ENCODE results near the gene MYOM1. TPM values are rescaled to one million over a fixed set of nuclear protein-coding genes. Genes with fewer than 3 reads are reported as not detected.
"Not testable (repeated sequence)": the region's sequence is repeated elsewhere in the genome, so short reads cannot be mapped to it uniquely, and the experiment has no call there.

MYOM1 gene
- total RNA-seq, 1 donor from 2014 or later, result 42.6 TPM

DNA sequence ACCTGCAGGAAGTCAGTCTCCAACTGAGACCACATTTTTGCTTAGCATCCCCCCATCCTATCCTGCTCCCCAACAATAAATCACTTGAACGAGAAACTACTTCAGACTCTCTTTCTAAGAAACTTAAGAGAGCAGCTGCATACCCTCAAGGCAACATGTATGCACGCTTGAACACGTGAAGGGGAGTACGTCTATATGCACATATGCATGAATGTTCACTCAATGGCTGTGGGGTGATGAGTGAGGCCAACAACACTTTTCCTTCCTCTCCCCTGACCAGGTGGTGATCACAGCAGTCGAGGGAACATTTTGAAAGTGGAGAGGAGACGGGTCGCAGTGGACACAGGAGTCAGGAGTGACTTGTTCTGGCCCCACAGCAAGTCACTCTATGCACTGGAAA lies 127.0 kb downstream of the MYOM1 start:
- DNase-seq (ENCODE audit: low spot score), result no peak

DNA sequence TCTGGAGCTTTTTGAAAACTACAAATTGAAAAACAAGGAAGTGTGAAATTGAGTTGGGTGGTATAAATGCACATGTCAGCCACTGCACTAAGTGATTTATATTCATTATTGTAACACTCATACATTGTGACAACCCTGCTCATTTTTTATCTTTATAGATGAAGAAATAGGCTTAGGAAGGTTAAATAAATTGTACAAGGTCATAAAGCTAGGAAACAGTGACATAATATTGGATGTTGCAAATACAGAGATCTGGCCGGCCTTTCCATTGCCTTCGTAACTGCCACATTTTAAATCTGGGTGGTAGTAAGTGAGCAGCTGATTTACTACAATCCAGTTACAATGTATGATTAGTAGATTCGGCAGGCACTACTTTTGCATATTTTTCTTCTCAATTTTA lies 130.2 kb downstream of the MYOM1 start:
- peak; percentile 71 for DNase-seq (ENCODE audit: low spot score)

- no peak for DNase-seq (ENCODE audit: low spot score)
These were observed 131.3 kb downstream of the MYOM1 start for GRCh38 chr18:3088449-3088848.

DNA sequence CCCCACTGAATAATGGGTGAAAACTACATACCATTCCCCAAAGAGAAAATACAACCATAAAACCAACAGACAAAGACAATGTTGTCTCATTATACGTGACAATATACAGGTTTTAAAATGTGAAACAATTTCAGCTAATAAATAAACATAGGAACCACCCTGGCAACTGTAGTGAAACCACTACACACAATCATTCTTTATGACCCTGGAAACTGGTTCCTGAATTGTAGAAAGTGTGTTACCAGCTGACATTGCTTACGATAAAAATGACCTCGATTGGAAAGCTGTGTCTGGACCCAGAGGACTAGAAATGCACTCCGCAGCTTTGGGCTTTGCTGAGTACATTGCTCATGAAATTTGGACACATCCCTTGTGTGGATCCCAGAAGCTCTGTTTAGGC lies 132.9 kb downstream of the MYOM1 start:
- DNase-seq (ENCODE audit: low spot score), result no peak

DNA sequence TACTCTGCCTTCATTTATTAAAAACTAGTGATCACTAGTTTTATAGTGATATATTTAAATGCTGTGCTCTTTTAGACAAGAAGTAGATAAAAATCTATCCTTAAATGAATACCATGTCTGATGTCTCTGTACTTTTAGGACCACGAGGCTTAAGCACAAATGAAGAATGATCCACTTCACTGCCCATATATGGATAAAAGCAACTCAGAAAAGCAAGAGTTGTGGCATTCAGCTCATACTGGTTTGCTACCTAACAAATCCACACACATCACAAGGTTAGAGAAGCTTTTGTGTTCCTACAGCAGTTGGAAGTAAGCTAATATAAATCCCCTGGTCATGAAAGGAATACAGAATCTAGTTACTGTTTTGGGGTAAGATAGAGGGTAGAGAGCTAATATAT lies 134.2 kb downstream of the MYOM1 start:
- DNase-seq (ENCODE audit: low spot score), result peak; percentile 76

DNA sequence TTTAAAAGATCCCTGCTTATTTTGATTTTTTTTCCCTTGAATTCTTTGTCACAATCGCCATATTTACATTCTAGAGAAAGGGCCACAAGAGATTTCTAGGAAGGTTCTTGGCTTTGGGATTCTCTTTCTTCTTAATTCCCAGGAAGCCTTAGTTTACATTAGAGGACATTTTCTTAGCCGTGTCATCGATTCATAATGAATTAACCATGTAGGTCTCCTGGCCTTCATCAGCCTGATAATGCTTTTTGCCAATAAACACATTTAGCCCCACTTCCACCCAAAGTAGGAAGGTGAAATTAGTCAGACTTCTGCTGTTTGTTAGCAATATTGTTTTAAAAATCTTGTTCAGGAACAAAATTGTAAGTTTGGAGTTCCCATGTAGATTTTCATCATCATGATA lies 135.6 kb downstream of the MYOM1 start:
- no peak for DNase-seq (ENCODE audit: low spot score)

GRCh38 chr18:3083766-3084165 lies 136.0 kb downstream of the MYOM1 start:
- no peak for DNase-seq (ENCODE audit: low spot score)

DNA sequence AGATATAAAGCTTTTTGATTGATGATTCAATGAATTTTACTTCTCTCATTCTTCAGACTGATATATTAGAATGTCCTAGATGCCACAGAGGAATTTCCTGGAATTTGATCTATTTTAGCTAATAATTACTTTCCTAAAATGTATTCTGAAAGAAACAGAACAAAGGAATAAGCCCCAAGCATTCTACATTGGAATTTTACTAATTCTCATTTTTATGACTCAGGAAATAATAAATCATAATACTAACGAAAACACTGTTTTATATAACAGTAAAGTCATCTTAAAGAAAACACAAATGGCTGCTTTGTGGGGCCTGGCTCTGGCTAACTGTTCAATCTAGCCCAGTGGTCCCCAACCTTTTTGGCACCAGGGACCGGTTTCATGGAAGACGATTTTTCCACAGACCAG lies 138.2 kb downstream of the MYOM1 start:
- no peak for DNase-seq (ENCODE audit: low spot score)

DNA sequence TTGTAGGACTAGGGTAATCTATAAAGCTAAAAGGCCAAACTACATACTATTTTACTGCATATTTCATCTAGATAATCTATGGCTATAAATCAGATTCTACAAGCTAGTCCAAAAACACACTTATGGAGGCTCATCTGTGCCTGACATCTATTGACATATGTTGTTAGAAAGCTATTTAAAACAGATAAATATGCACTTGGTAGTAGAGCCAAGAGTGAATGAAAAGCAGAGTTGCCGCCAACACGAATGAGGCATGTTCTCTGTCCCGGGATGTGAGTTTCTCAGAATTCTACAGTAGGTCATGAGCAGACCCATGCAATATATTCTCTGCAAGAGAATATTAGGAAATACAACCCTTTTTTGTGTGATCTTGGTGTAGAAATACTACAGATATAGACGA lies 140.1 kb downstream of the MYOM1 start:
- no peak for DNase-seq (ENCODE audit: low spot score)

- DNase-seq (ENCODE audit: low spot score), result no peak
These were observed 144.3 kb downstream of the MYOM1 start for GRCh38 chr18:3075491-3075890.

DNA sequence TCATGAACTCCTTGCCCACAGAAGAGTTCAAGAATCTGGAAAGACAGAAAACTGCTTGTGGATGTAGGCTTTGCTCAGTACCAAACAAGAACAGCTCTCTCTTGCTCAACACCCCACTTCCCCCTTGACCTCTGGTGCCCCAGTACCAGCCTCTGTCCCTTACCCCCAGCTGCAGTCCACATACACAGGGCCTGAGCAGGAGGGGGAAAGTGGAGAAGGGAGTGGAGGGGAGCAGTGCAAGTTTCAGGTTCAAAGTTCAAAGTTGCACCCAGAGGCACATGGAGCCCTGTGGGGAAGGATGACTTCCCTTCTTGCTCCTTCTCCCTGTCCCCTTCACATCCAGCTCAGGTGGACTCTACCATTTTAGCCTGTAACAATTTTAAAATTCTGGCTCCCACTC lies 145.7 kb downstream of the MYOM1 start:
- DNase-seq (ENCODE audit: low spot score), result no peak

GRCh38 chr18:3073353-3073752 lies 146.4 kb downstream of the MYOM1 start:
- not testable (repeated sequence) for DNase-seq (ENCODE audit: low spot score)

DNA sequence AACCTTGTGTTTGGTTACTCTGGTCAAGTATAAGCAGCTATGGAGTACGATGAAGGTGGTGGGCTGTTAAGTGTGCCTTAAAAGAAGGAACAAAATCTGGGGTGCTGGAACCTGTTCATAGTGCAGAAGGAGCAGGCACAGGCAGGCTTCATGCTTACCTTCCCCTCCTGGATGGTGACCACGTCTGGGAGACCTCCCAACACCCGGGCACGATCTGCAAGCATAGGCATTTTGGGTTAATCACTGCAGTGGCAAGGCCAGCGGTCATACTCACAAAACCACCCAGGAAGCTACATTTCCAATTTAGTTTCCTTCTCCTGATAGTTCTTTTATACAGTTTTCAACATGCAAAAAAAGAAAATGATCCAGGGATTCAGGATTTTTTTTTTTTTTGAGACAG lies 148.1 kb downstream of the MYOM1 start:
- no peak for DNase-seq (ENCODE audit: low spot score)

DNA sequence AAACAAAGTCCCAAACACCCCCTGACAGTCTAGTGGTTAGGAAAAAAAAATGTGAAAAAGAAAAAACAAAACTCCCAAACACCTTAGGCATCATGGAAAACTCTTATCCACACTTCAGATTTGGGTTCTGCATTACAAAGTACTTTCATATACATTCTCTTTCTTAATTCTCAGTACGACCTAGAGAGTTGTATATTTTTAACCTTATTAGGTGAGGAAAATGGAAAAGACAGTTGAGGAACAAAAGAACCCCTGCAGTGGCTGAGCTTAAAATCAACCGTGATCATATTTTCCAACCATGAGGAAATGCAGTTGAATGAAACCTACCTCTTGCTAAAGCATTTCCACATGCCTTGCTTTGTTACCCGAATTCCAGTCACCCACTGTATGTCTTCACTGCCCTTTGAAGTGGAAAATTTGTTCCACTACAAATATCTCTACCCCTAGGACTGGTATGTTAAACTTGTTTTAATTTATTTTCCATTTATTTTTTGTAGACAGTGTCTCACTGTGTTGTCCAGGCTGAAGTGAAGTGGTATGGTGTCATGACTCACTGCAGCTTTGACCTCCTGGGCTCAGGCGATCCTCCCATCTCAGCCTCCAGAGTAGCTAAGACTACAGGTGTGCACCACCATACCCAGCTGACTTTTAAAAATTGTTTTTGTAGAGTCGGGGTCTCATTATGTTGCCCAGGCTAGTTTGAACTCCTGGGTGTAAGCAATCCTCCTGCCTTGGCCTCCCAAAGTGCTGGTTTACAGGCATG lies 149.9 kb downstream of the MYOM1 start:
- DNase-seq (ENCODE audit: low spot score), result no peak

- DNase-seq (ENCODE audit: low spot score), result no peak
These were observed 152.0 kb downstream of the MYOM1 start for GRCh38 chr18:3067722-3068121.

GRCh38 chr18:3067165-3067661 lies 152.6 kb downstream of the MYOM1 start:
- no peak for DNase-seq (ENCODE audit: low spot score)

- no peak for DNase-seq (ENCODE audit: low spot score)
These were observed 153.2 kb downstream of the MYOM1 start for GRCh38 chr18:3066341-3067110.

- not testable (repeated sequence) for DNase-seq (ENCODE audit: low spot score)
These were observed 156.0 kb downstream of the MYOM1 start for GRCh38 chr18:3063766-3064165.

- DNase-seq (ENCODE audit: low spot score), result peak; percentile 49
These were observed 156.7 kb downstream of the MYOM1 start for GRCh38 chr18:3062798-3063680.

- no peak for DNase-seq (ENCODE audit: low spot score)
These were observed 158.0 kb downstream of the MYOM1 start for GRCh38 chr18:3061581-3062312.

All from umbilical cord (tissue), 2 donors.